Keratinocyte (primary cell): ENCODE measurements around the gene NOVA2. TPM values are rescaled to one million over a fixed set of nuclear protein-coding genes. Genes with fewer than 3 reads are reported as not detected.

Experiments used
- DNase-seq: peaks from one replicate; pipeline ENCODE4 v3.0.0-alpha.2; 2011; ENCODE audit warnings: low read depth, missing footprints, low spot score
- FAIRE-seq: peaks from 2 replicates; lab custom pipeline; 2011; peaks lifted over from hg19 to GRCh38; lab: Jason Lieb, UNC
- H2AFZ ChIP-seq: 2 replicates; pipeline ENCODE4 v1.6.0; 2012; ENCODE audit warnings: low read length, control low read depth, inconsistent platforms; ENCODE audit not compliant: control insufficient read depth
- H3K27ac ChIP-seq: 2 replicates; pipeline ENCODE4 v1.5.1; 2011; ENCODE audit warnings: low read length; ENCODE audit not compliant: control insufficient read depth, insufficient read depth
- H3K27me3 ChIP-seq: 3 replicates; pipeline ENCODE4 v1.6.0; 2011; ENCODE audit warnings: low read length; ENCODE audit not compliant: control insufficient read depth, insufficient read depth; ENCODE audit errors: extremely low read depth
- H3K36me3 ChIP-seq, 2 experiments: 2 replicates in 1 of 2; 3 replicates in 1 of 2; pipeline ENCODE4 v1.5.1; 2011; ENCODE audit warnings: low read length in 2 of 2, mild to moderate bottlenecking in 1 of 2; ENCODE audit not compliant: control insufficient read depth in 2 of 2, insufficient read depth in 2 of 2; ENCODE audit errors: extremely low read depth in 1 of 2
- H3K4me1 ChIP-seq: 3 replicates; pipeline ENCODE4 v1.5.1; 2011; ENCODE audit warnings: low read length; ENCODE audit not compliant: control insufficient read depth, insufficient read depth; ENCODE audit errors: extremely low read depth
- H3K4me2 ChIP-seq: 3 replicates; pipeline ENCODE4 v1.6.0; 2011; ENCODE audit warnings: low read depth, low read length; ENCODE audit not compliant: control insufficient read depth, insufficient read depth; ENCODE audit errors: extremely low read depth
- H3K4me3 ChIP-seq, 3 experiments: fragments of 200-600 bp in 1 of 3; sonication (generic) in 1 of 3; 2 replicates in 2 of 3; 3 replicates in 1 of 3; pipeline ENCODE4 v1.5.1; 2011 to 2016; ENCODE audit warnings: low read length in 3 of 3, mild to moderate bottlenecking in 3 of 3, control low read depth in 2 of 3, inconsistent platforms in 1 of 3, low read depth in 1 of 3, mixed read lengths in 1 of 3, mixed run types in 1 of 3, moderate library complexity in 1 of 3; ENCODE audit not compliant: control insufficient read depth in 2 of 3, insufficient read depth in 2 of 3; ENCODE audit errors: extremely low read depth in 1 of 3
- H3K79me2 ChIP-seq: 2 replicates; pipeline ENCODE4 v1.6.0; 2012; ENCODE audit warnings: low read length; ENCODE audit not compliant: control insufficient read depth, insufficient read depth
- H3K9ac ChIP-seq: 3 replicates; pipeline ENCODE4 v1.6.0; 2011; ENCODE audit warnings: low read length; ENCODE audit not compliant: control insufficient read depth, insufficient read depth; ENCODE audit errors: extremely low read depth
- H3K9me1 ChIP-seq: 3 replicates; pipeline ENCODE4 v1.6.0; 2011; ENCODE audit warnings: low read length; ENCODE audit not compliant: control insufficient read depth, insufficient read depth; ENCODE audit errors: extremely low read depth
- H3K9me3 ChIP-seq: 2 replicates; pipeline ENCODE4 v1.5.1; 2012; ENCODE audit warnings: low read depth, low read length; ENCODE audit not compliant: control insufficient read depth
- H4K20me1 ChIP-seq: 3 replicates; pipeline ENCODE4 v1.6.0; 2011; ENCODE audit warnings: low read length; ENCODE audit not compliant: control insufficient read depth, insufficient read depth; ENCODE audit errors: extremely low read depth
- EZH2 ChIP-seq: IDR thresholded peaks from one replicate; pipeline ENCODE4 v1.6.1; 2012; ENCODE audit warnings: inconsistent platforms, mild to moderate bottlenecking, low read length, moderate library complexity
- dilution Hi-C: fragments of 300-500 bp; cut with MboI; formaldehyde crosslinking; loops from one replicate; pipeline ENCODE4 v1.7.0; 2020; ENCODE audit warnings: low sequenced_read_pairs; ENCODE audit not compliant: extremely low pct_ligation_motif_present
- polyA plus RNA-seq, 5 experiments: library from polyadenylated mRNA; depleted of rRNA in 3 of 5; stranded (reverse) in 3 of 5; stranded (forward) in 1 of 5; unstranded in 1 of 5; fragments of >200 nt; gene quantifications; 1 replicate in 1 of 5; 2 replicates in 3 of 5; 3 replicates in 1 of 5; pipeline versions ENCODE4 v1.2.1 to v1.2.3, GENCODE V29; 2011 to 2012; ENCODE audit warnings: missing spikeins in 2 of 5, low read depth in 1 of 5, low replicate concordance in 1 of 5
- TF ChIP-seq, protein P1 (sequence below), 3 experiments: IDR thresholded peaks in 1 of 3; conservative IDR thresholded peaks in 1 of 3; optimal IDR thresholded peaks in 1 of 3; 2 replicates in 2 of 3; 3 replicates in 1 of 3; pipeline versions ENCODE3 to v1.5.1; 2011; ENCODE audit warnings: low read length in 3 of 3, mild to moderate bottlenecking in 3 of 3, moderate library complexity in 2 of 3, control low read depth in 1 of 3, inconsistent platforms in 1 of 3; ENCODE audit not compliant: insufficient read depth in 2 of 3; ENCODE audit errors: extremely low read depth in 1 of 3

Gene NOVA2
- polyA plus RNA-seq, 1 donor (not counting 4 experiments of a cell fraction or from before 2014, with no cell fraction given): not detected

- DNase-seq (no peak), FAIRE-seq (no peak)
- Histone ChIP-seq H3K4me2 (no peak overlapping the region), H3K79me2 (no peaks in the 10 kb centered on the region), H3K27me3 (no peaks in the 10 kb centered on the region), H3K9me3 (no peaks in the 10 kb centered on the region), H4K20me1 (no peaks in the 10 kb centered on the region), H3K4me1 (no peaks in the 10 kb centered on the region), H3K4me3 (no peak overlapping the region), H2AFZ (no peak overlapping the region), H3K9me1 (no peaks in the 10 kb centered on the region), H3K36me3 (peaks cover 5% of the 10 kb centered on the region in 2 experiments), H3K9ac (no peak overlapping the region), H3K27ac (no peak overlapping the region)
- dilution Hi-C loops: no loop called here
- no peak for TF ChIP-seq EZH2
- TF ChIP-seq, protein P1, sequence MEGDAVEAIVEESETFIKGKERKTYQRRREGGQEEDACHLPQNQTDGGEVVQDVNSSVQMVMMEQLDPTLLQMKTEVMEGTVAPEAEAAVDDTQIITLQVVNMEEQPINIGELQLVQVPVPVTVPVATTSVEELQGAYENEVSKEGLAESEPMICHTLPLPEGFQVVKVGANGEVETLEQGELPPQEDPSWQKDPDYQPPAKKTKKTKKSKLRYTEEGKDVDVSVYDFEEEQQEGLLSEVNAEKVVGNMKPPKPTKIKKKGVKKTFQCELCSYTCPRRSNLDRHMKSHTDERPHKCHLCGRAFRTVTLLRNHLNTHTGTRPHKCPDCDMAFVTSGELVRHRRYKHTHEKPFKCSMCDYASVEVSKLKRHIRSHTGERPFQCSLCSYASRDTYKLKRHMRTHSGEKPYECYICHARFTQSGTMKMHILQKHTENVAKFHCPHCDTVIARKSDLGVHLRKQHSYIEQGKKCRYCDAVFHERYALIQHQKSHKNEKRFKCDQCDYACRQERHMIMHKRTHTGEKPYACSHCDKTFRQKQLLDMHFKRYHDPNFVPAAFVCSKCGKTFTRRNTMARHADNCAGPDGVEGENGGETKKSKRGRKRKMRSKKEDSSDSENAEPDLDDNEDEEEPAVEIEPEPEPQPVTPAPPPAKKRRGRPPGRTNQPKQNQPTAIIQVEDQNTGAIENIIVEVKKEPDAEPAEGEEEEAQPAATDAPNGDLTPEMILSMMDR (optimal IDR thresholded peaks at IDR 0.05 in 1 of 3, IDR thresholded peaks at IDR 0.05 in 1 of 3, conservative IDR thresholded peaks at IDR 0.05 in 1 of 3; ENCODE audit: extremely low read depth in 1 of 3, insufficient read depth in 2 of 3, low read length in 3 of 3): no peak
Measured at GRCh38 chr19:46006411-46006810, 32.7 kb upstream of the NOVA2 start.

DNA sequence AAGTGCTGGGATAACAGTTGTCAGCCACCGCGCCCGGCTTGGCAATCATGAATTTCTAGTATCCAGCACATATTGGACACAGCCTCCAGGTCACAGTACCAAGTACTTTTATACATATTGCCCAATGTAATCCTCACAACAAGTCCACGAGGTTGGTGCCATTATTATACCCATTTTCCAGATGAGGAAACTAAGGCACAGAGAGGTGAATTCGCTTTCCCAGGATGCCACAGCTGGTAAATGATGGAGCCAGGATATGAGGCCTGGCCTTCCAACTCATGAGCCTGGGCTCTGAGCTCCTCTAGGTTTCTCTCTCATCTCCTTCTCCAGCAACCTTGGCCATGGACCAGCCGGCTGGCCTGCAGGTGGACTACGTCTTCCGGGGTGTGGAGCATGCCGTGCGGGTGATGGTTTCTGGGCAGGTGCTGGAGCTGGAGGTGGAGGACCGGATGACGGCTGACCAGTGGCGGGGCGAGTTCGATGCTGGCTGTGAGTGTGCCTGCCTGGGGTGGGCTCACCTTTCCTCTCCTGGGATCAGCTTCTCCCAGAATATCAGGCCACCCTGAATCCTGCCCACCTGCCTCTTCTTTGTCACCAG, 29.1 kb upstream of the NOVA2 start:
- Histone ChIP-seq H3K4me1 (peaks cover 8% of the 10 kb centered on the region), H3K27ac (no peak overlapping the region), H3K36me3 (peaks cover 5% of the 10 kb centered on the region in 2 experiments), H3K27me3 (no peaks in the 10 kb centered on the region), H3K9me3 (no peaks in the 10 kb centered on the region), H2AFZ (no peak overlapping the region), H3K4me2 (no peak overlapping the region), H3K4me3 (no peak overlapping the region), H3K79me2 (no peaks in the 10 kb centered on the region), H4K20me1 (no peaks in the 10 kb centered on the region), H3K9ac (no peak overlapping the region), H3K9me1 (peaks cover 2% of the 10 kb centered on the region)
- DNase-seq (no peak), FAIRE-seq (no peak)
- no peak for TF ChIP-seq EZH2
- TF ChIP-seq, protein P1 (optimal IDR thresholded peaks at IDR 0.05 in 1 of 3, IDR thresholded peaks at IDR 0.05 in 1 of 3, conservative IDR thresholded peaks at IDR 0.05 in 1 of 3; ENCODE audit: extremely low read depth in 1 of 3, insufficient read depth in 2 of 3, low read length in 3 of 3): no peak
- dilution Hi-C loops: no loop called here
